Endothelial cell of umbilical vein (primary cell): ENCODE results near the gene EIF3J. TPM values are rescaled to one million over a fixed set of nuclear protein-coding genes. Genes with fewer than 3 reads are reported as not detected.

ENCODE experiments used
- BruUV-seq: library from RNA; stranded (reverse); fragments of 400-500 nt; replicated peaks from 2 replicates; lab custom pipeline; 2021; lab: Mats Ljungman, UMichigan
- CTCF ChIA-PET: fragments of 300-600, 350-600 bp; sonication (Branson Sonifier 250); formaldehyde crosslinking; loops from one replicate; lab custom pipeline; 2021; ENCODE audit warnings: antibody characterized with exemption, inconsistent platforms; lab: Charles Lee
- POLR2A ChIA-PET: fragments of 300-600, 350-600 bp; sonication (Branson Sonifier 250); formaldehyde crosslinking; loops from one replicate; lab custom pipeline; 2021; ENCODE audit warnings: antibody characterized with exemption, inconsistent platforms; lab: Charles Lee
- DNase-seq: peaks from one replicate; pipeline ENCODE4 v3.0.0-alpha.2; 2011; ENCODE audit warnings: low read depth, low spot score
- FAIRE-seq: peaks from 2 replicates; lab custom pipeline; 2011; peaks lifted over from hg19 to GRCh38; lab: Jason Lieb, UNC
- H2AFZ ChIP-seq: 2 replicates; pipeline ENCODE4 v1.6.0; 2012; ENCODE audit warnings: low read depth, low read length, control low read depth, inconsistent platforms
- H3K27ac ChIP-seq: 2 replicates; pipeline ENCODE4 v1.5.1; 2011; ENCODE audit warnings: low read depth, mild to moderate bottlenecking, control low read depth, low read length, moderate library complexity; ENCODE audit not compliant: insufficient read depth
- H3K27me3 ChIP-seq, 2 experiments: 2 replicates each; pipeline versions ENCODE4 v1.6.0 to v1.6.1; 2011; ENCODE audit warnings: low read length in 2 of 2, mixed read lengths in 1 of 2; ENCODE audit not compliant: control insufficient read depth in 2 of 2, insufficient read depth in 2 of 2
- H3K36me3 ChIP-seq, 2 experiments: 2 replicates in 1 of 2; 3 replicates in 1 of 2; pipeline ENCODE4 v1.5.1; 2011; ENCODE audit warnings: low read length in 2 of 2, mild to moderate bottlenecking in 1 of 2, moderate library complexity in 1 of 2; ENCODE audit not compliant: control insufficient read depth in 2 of 2, insufficient read depth in 2 of 2; ENCODE audit errors: extremely low read depth in 1 of 2
- H3K4me1 ChIP-seq: 3 replicates; pipeline ENCODE4 v1.5.1; 2011; ENCODE audit warnings: mild to moderate bottlenecking, low read length; ENCODE audit not compliant: control insufficient read depth, insufficient read depth; ENCODE audit errors: extremely low read depth
- H3K4me2 ChIP-seq: 2 replicates; pipeline ENCODE4 v1.6.1; 2011; ENCODE audit warnings: low read length, control low read depth, mixed read lengths; ENCODE audit not compliant: insufficient read depth
- H3K4me3 ChIP-seq, 3 experiments: fragments of 200-600 bp in 1 of 3; sonication (generic), shearing (Covaris generic) in 1 of 3; replicated peaks in 1 of 3; 2 replicates each; pipeline ENCODE4 v1.5.1; 2011 to 2016; ENCODE audit warnings: control low read depth in 3 of 3, low read length in 3 of 3, mild to moderate bottlenecking in 2 of 3, inconsistent platforms in 1 of 3, low read depth in 1 of 3, moderate library complexity in 1 of 3; ENCODE audit not compliant: insufficient read depth in 1 of 3
- H3K79me2 ChIP-seq: 2 replicates; pipeline ENCODE4 v1.6.0; 2012; ENCODE audit warnings: low read length, inconsistent platforms; ENCODE audit not compliant: control insufficient read depth, insufficient read depth
- H3K9ac ChIP-seq: replicated peaks from 2 replicates; pipeline ENCODE3; 2011; ENCODE audit warnings: low read length, control low read depth; ENCODE audit not compliant: insufficient read depth; ENCODE audit errors: extremely low read depth
- H3K9me1 ChIP-seq: replicated peaks from 3 replicates; pipeline ENCODE4 v1.6.0; 2011; ENCODE audit warnings: mild to moderate bottlenecking, low read length; ENCODE audit not compliant: control insufficient read depth, insufficient read depth; ENCODE audit errors: extremely low read depth
- H3K9me3 ChIP-seq: replicated peaks from 2 replicates; pipeline ENCODE4 v1.5.1; 2012; ENCODE audit warnings: low read length, inconsistent platforms; ENCODE audit not compliant: control insufficient read depth, insufficient read depth
- H4K20me1 ChIP-seq: replicated peaks from 2 replicates; pipeline ENCODE3; 2011; ENCODE audit warnings: mild to moderate bottlenecking, low read length; ENCODE audit not compliant: control insufficient read depth, insufficient read depth; ENCODE audit errors: extremely low read depth
- CTCF ChIP-seq, 2 donors: IDR thresholded peaks; 1 replicate in 1 of 2; 2 replicates in 1 of 2; pipeline ENCODE4 v1.5.1; 2011; ENCODE audit warnings: low read length in 2 of 2, mild to moderate bottlenecking in 2 of 2, moderate library complexity in 2 of 2, control low read depth in 1 of 2, inconsistent platforms in 1 of 2, low read depth in 1 of 2; ENCODE audit not compliant: insufficient read depth in 1 of 2; ENCODE audit errors: extremely low read depth in 1 of 2
- EZH2 ChIP-seq: IDR thresholded peaks from 2 replicates; pipeline ENCODE4 v1.6.1; 2012; ENCODE audit warnings: borderline replicate concordance, low read depth, mild to moderate bottlenecking, moderate library complexity, low read length, inconsistent platforms; ENCODE audit not compliant: severe bottlenecking
- FOS ChIP-seq: IDR thresholded peaks from 2 replicates; pipeline ENCODE4 v1.6.1; 2011; ENCODE audit warnings: mild to moderate bottlenecking, low read length, moderate library complexity, borderline replicate concordance; ENCODE audit not compliant: insufficient read depth
- GATA2 ChIP-seq: IDR thresholded peaks from 2 replicates; pipeline ENCODE4 v1.7.0; 2011; ENCODE audit warnings: low read depth, mild to moderate bottlenecking, moderate library complexity, mixed read lengths, low read length; ENCODE audit not compliant: insufficient read length, insufficient read depth
- dilution Hi-C: fragments of 300-500 bp; cut with MboI; formaldehyde crosslinking; loops from one replicate; pipeline ENCODE4 v1.15.0; 2019; ENCODE audit warnings: low sequenced_read_pairs; ENCODE audit not compliant: extremely low pct_ligation_motif_present
- intact Hi-C: fragments of 100-400 bp; cut with micrococcal nuclease; formaldehyde crosslinking; loops from one replicate; pipeline ENCODE4 v1.10.0; 2022
- polyA plus RNA-seq, 4 experiments: library from polyadenylated mRNA; depleted of rRNA in 3 of 4; stranded (reverse) in 3 of 4; unstranded in 1 of 4; fragments of >200 nt; gene quantifications; 2 replicates each; pipeline versions ENCODE4 v1.2.1 to v1.2.3, GENCODE V29; 2011 to 2012; ENCODE audit warnings: missing spikeins in 1 of 4
- total RNA-seq: library from RNA; stranded (reverse); gene quantifications from 2 replicates; pipeline ENCODE4 v1.2.3, GENCODE V29; 2021
- TF ChIP-seq, protein P1 (sequence below): IDR thresholded peaks from 2 replicates; pipeline ENCODE4 v1.6.1; 2011; ENCODE audit not compliant: insufficient read depth, insufficient read length

EIF3J gene
- total and polyA plus RNA-seq, 2 donors (not counting 3 experiments of a cell fraction or from before 2014, with no cell fraction given), result 35.4 to 150 TPM

DNA sequence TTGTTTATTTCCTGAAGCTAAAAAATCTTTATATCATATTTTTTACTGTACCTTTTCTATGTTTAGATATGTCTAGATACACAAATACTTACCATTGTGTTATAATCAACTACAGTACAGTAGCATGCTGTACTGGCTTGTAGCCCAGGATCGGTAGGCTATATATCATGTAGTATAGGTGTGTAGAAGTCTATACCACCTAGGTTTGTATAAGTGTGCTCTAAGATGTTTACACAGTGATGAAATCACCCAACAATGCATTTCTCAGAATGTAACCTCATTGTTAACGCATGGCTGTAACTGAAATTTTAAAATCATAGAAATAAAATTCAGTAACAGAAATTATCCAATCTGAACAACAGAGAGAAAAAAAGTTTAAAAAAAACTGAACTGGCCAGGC lies 43.2 kb downstream of the EIF3J start:
- H3K79me2 ChIP-seq, result no peaks in the 10 kb centered on the region
- no peak overlapping the region for H3K4me3 ChIP-seq
- BruUV-seq, result no TSS peak
- ChIA-PET POLR2A (no interaction called here), CTCF (interaction anchor here (0.7 to 5.7 kb wide), 6 partner anchors 8 to 201 kb away, joined by 3 to 62 read pairs (median 9); partner anchors contain the start of gene TRIM69)
- DNase-seq, result no peak
- dilution Hi-C loops (loop anchor here (25.0 kb wide), 1 partner anchor 157 kb away; the partner anchor contains the start of gene TRIM69), intact Hi-C loops (no loop called here)
- H3K9ac ChIP-seq, result no peak overlapping the region
- H2AFZ ChIP-seq, result no peak overlapping the region
- H3K4me1 ChIP-seq, result no peaks in the 10 kb centered on the region
- no peaks in the 10 kb centered on the region for H4K20me1 ChIP-seq
- peaks cover 0 to 8% of the 10 kb centered on the region in 2 experiments for H3K36me3 ChIP-seq
- H3K9me1 ChIP-seq, result no peaks in the 10 kb centered on the region
- no peaks in the 10 kb centered on the region for H3K9me3 ChIP-seq
- no peak overlapping the region for H3K4me2 ChIP-seq
- TF ChIP-seq FOS, result no peak
- no peak for TF ChIP-seq GATA2
- no peak for TF ChIP-seq EZH2
- no peaks in the 10 kb centered on the region for H3K27me3 ChIP-seq
- H3K27ac ChIP-seq, result no peak overlapping the region
- no peak for FAIRE-seq

DNA sequence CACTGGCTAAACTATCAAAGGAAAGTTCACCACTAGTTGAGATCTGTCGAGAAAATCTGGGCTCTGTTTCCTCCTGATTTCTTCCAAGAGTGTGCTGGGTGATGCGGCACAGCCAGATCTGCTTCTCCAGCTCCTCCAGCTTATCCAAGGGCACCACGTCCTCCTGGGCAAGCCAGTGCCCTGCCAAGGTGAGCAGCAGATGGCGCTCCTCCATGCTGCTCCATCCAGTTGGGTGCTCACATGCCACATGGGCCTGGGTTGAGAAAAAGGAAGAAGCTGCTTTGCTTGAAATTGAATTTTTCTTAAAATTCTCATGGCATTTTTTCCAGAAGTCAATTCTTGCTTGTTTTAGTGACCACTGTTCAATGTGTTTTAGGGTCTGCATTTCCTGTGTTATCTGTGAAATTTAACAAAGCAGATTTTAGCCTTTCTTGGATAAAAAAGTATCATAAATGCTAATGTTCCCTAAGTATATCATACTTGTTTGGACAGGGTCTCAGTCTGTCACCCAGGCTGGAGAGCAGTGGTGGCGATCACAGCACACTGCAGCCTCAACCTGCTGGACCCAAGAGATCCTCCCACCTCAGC lies 47.3 kb downstream of the EIF3J start:
- intact Hi-C loops (loop anchor here (2.0 kb wide), 1 partner anchor 79 kb away; the partner anchor contains the start of gene SPG11), dilution Hi-C loops (loop anchor here (25.0 kb wide), 1 partner anchor 153 kb away; the partner anchor contains the start of gene TRIM69)
- Histone ChIP-seq H3K4me3 (no peak overlapping the region), H3K79me2 (no peaks in the 10 kb centered on the region), H3K27ac (no peak overlapping the region), H3K9me1 (no peaks in the 10 kb centered on the region), H3K9me3 (no peaks in the 10 kb centered on the region), H4K20me1 (no peaks in the 10 kb centered on the region), H3K27me3 (no peaks in the 10 kb centered on the region), H2AFZ (no peak overlapping the region), H3K9ac (no peak overlapping the region), H3K36me3 (peaks cover 0 to 16% of the 10 kb centered on the region in 2 experiments), H3K4me1 (no peaks in the 10 kb centered on the region), H3K4me2 (no peak overlapping the region)
- ChIA-PET POLR2A (no interaction called here), CTCF (interaction anchor here (0.6 to 4.3 kb wide), 15 partner anchors 9 to 453 kb away, joined by 3 to 65 read pairs (median 3); partner anchors contain the start of gene TRIM69)
- BruUV-seq, result TSS peak; percentile 20
- peak; percentile 52 to 72 for TF ChIP-seq CTCF (IDR thresholded peaks at IDR 0.05; ENCODE audit: extremely low read depth in 1 of 2, insufficient read depth in 1 of 2, low read depth in 1 of 2, low read length in 2 of 2)
- TF ChIP-seq, protein P1, sequence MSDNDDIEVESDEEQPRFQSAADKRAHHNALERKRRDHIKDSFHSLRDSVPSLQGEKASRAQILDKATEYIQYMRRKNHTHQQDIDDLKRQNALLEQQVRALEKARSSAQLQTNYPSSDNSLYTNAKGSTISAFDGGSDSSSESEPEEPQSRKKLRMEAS, result no peak
- peak; percentile 49 for DNase-seq
- FAIRE-seq, result peak; percentile 66
